Endodermal cell (in vitro differentiated cells): ENCODE data around the gene FAHD1. TPM values are rescaled to one million over a fixed set of nuclear protein-coding genes. Genes with fewer than 3 reads are reported as not detected.

Source experiments
- DNase-seq: peaks from one replicate; pipeline ENCODE4 v3.0.0-alpha.2; 2017
- H3K27ac ChIP-seq: 2 replicates; pipeline ENCODE4 v1.5.1; 2013; ENCODE audit warnings: mild to moderate bottlenecking, low read depth, low read length, moderate library complexity
- H3K27me3 ChIP-seq: 2 replicates; pipeline ENCODE4 v1.6.1; 2013; ENCODE audit warnings: mild to moderate bottlenecking, low read length, moderate library complexity; ENCODE audit not compliant: insufficient read depth, control insufficient read depth, poor library complexity, severe bottlenecking
- H3K36me3 ChIP-seq: 2 replicates; pipeline ENCODE4 v1.7.0; 2013; ENCODE audit warnings: mild to moderate bottlenecking, low read length, moderate library complexity; ENCODE audit not compliant: control insufficient read depth, insufficient read depth
- H3K4me1 ChIP-seq: one replicate; pipeline ENCODE4 v1.7.0; 2013; ENCODE audit warnings: low read length; ENCODE audit not compliant: control insufficient read depth, insufficient read depth
- H3K4me3 ChIP-seq: 2 replicates; pipeline ENCODE4 v1.5.1; 2013; ENCODE audit warnings: mild to moderate bottlenecking, low read length, moderate library complexity
- H3K9ac ChIP-seq: 2 replicates; pipeline ENCODE4 v1.6.1; 2013; ENCODE audit warnings: mild to moderate bottlenecking, low read length, moderate library complexity; ENCODE audit not compliant: poor library complexity, severe bottlenecking; ENCODE audit errors: extremely low read depth
- H3K9me3 ChIP-seq: 2 replicates; pipeline ENCODE4 v1.6.1; 2013; ENCODE audit warnings: mild to moderate bottlenecking, low read length, moderate library complexity; ENCODE audit not compliant: control insufficient read depth
- H3K27ac Mint-ChIP-seq: 2 replicates; pipeline ENCODE4 v1.8.0; 2020; ENCODE audit warnings: mixed read lengths
- H3K27me3 Mint-ChIP-seq: 2 replicates; pipeline ENCODE4 v1.8.0; 2021; ENCODE audit warnings: mild to moderate bottlenecking, mixed read lengths; ENCODE audit not compliant: insufficient read depth
- H3K36me3 Mint-ChIP-seq: 2 replicates; pipeline ENCODE4 v1.8.0; 2020; ENCODE audit warnings: low read depth, mixed read lengths
- H3K4me1 Mint-ChIP-seq: 2 replicates; pipeline ENCODE4 v1.8.0; 2020; ENCODE audit warnings: mixed read lengths
- H3K4me3 Mint-ChIP-seq: 2 replicates; pipeline ENCODE4 v1.8.0; 2020; ENCODE audit warnings: mild to moderate bottlenecking, moderate library complexity, mixed read lengths
- H3K9me3 Mint-ChIP-seq: 2 replicates; pipeline ENCODE4 v1.8.0; 2020; ENCODE audit warnings: mild to moderate bottlenecking, mixed read lengths
- CTCF ChIP-seq: fragments of 200-600 bp; sonication (generic); conservative IDR thresholded peaks from 2 replicates; pipeline ENCODE4 v1.5.0; 2021; ENCODE audit warnings: antibody characterized with exemption, mild to moderate bottlenecking
- WGBS, 2 experiments: methylation state at CpG; one replicate each; pipeline versions ENCODE4 v1.1.5 to v1.1.7; 2013; ENCODE audit warnings: missing lambda C conversion rate in 2 of 2, mixed read lengths in 1 of 2; ENCODE audit not compliant: insufficient coverage in 1 of 2, insufficient read length in 1 of 2; 5-methylcytosine and 5-hydroxymethylcytosine counted together
- total RNA-seq, 2 donors: library from RNA; stranded (reverse); fragmentation: NEBNext Ultra II Directional in 1 of 2; extraction: Animal tissue kit (Norgen Biotek cat#: 25700) in 1 of 2; gene quantifications; 2 replicates in 1 of 2; 3 replicates in 1 of 2; pipeline ENCODE4 v1.2.1, GENCODE V29; 2021

Gene FAHD1
- total RNA-seq, 2 donors from 2014 or later: 16.6 to 16.9 TPM

GRCh38 chr16:1863681-1864460, 36.9 kb downstream of the FAHD1 start:
- DNase-seq: no peak
- Histone ChIP-seq H3K27ac (no peak overlapping the region), H3K9ac (no peak overlapping the region), H3K4me3 (no peak overlapping the region), H3K4me1 (no peaks in the 10 kb centered on the region), H3K9me3 (no peaks in the 10 kb centered on the region), H3K27me3 (peaks cover 55% of the 10 kb centered on the region), H3K36me3 (no peaks in the 10 kb centered on the region)
- WGBS, 2 experiments: 31 to 38% methylated on average over 4 of the region's 4 CpGs
- H3K27ac Mint-ChIP-seq: no peak overlapping the region
- no peak overlapping the region for H3K4me3 Mint-ChIP-seq
- H3K27me3 Mint-ChIP-seq: peaks cover 45% of the 10 kb centered on the region
- H3K9me3 Mint-ChIP-seq: no peaks in the 10 kb centered on the region
- no peaks in the 10 kb centered on the region for H3K36me3 Mint-ChIP-seq
- H3K4me1 Mint-ChIP-seq: no peaks in the 10 kb centered on the region
- TF ChIP-seq CTCF: peak; percentile 78

GRCh38 chr16:1865902-1866690, 39.1 kb downstream of the FAHD1 start:
- DNase-seq: no peak
- Histone ChIP-seq H3K27me3 (peaks cover 32% of the 10 kb centered on the region), H3K4me1 (no peaks in the 10 kb centered on the region), H3K9ac (no peak overlapping the region), H3K4me3 (no peak overlapping the region), H3K9me3 (no peaks in the 10 kb centered on the region), H3K36me3 (no peaks in the 10 kb centered on the region), H3K27ac (no peak overlapping the region)
- Mint-ChIP-seq H3K4me3 (no peak overlapping the region), H3K4me1 (no peaks in the 10 kb centered on the region), H3K27ac (no peak overlapping the region), H3K9me3 (no peaks in the 10 kb centered on the region), H3K27me3 (peaks cover 31% of the 10 kb centered on the region), H3K36me3 (no peaks in the 10 kb centered on the region)
- 68 to 79% methylated on average over 3 to 6 of the region's 6 CpGs for WGBS, 2 experiments
- no peak for TF ChIP-seq CTCF

GRCh38 chr16:1870365-1871082, 43.5 kb downstream of the FAHD1 start:
- Mint-ChIP-seq H3K4me1 (no peaks in the 10 kb centered on the region), H3K36me3 (no peaks in the 10 kb centered on the region), H3K4me3 (no peak overlapping the region), H3K9me3 (peaks cover 4% of the 10 kb centered on the region), H3K27me3 (peaks cover 44% of the 10 kb centered on the region), H3K27ac (no peak overlapping the region)
- Histone ChIP-seq H3K9ac (no peak overlapping the region), H3K27ac (no peak overlapping the region), H3K9me3 (no peaks in the 10 kb centered on the region), H3K4me1 (no peaks in the 10 kb centered on the region), H3K36me3 (no peaks in the 10 kb centered on the region), H3K4me3 (no peak overlapping the region), H3K27me3 (peaks cover 37% of the 10 kb centered on the region)
- no peak for DNase-seq
- 63 to 76% methylated on average over 5 to 9 of the region's 9 CpGs for WGBS, 2 experiments
- TF ChIP-seq CTCF: no peak
